H9 (cell line): ENCODE results near the gene FOXD1. TPM values are rescaled to one million over a fixed set of nuclear protein-coding genes. Genes with fewer than 3 reads are reported as not detected.

Source experiments
- DNase-seq: peaks from one replicate; pipeline ENCODE4 v3.0.0-alpha.2; 2017
- H2AFZ ChIP-seq: one replicate; pipeline ENCODE4 v1.6.1; 2013; ENCODE audit warnings: mild to moderate bottlenecking, low read length, control low read depth, moderate library complexity
- H2AK5ac ChIP-seq: 2 replicates; pipeline ENCODE4 v1.6.1; 2013; ENCODE audit warnings: low read length, control low read depth, mixed read lengths; ENCODE audit not compliant: insufficient read length
- H2BK120ac ChIP-seq: one replicate; pipeline ENCODE4 v1.6.1; 2013; ENCODE audit warnings: low read depth, mild to moderate bottlenecking, low read length, control low read depth, inconsistent platforms; ENCODE audit not compliant: poor library complexity, severe bottlenecking
- H2BK12ac ChIP-seq: 2 replicates; pipeline ENCODE4 v1.6.1; 2013; ENCODE audit warnings: low read length, control low read depth, mixed read lengths, low read depth; ENCODE audit not compliant: insufficient read length
- H2BK15ac ChIP-seq: 2 replicates; pipeline ENCODE4 v1.6.1; 2013; ENCODE audit warnings: low read depth, low read length, control low read depth
- H2BK20ac ChIP-seq: one replicate; pipeline ENCODE4 v1.6.1; 2013; ENCODE audit warnings: low read depth, mild to moderate bottlenecking, low read length, control low read depth, inconsistent platforms; ENCODE audit not compliant: poor library complexity, severe bottlenecking
- H2BK5ac ChIP-seq: 2 replicates; pipeline ENCODE4 v1.6.1; 2013; ENCODE audit warnings: low read length, control low read depth, mixed read lengths; ENCODE audit not compliant: insufficient read length
- H3K14ac ChIP-seq: 2 replicates; pipeline ENCODE4 v1.6.1; 2013; ENCODE audit warnings: low read length, control low read depth; ENCODE audit not compliant: insufficient read depth
- H3K18ac ChIP-seq: 2 replicates; pipeline ENCODE4 v1.6.1; 2013; ENCODE audit warnings: low read depth, mild to moderate bottlenecking, mixed read lengths, low read length, control low read depth; ENCODE audit not compliant: insufficient read length
- H3K23ac ChIP-seq: 2 replicates; pipeline ENCODE4 v1.6.1; 2013; ENCODE audit warnings: low read length, control low read depth, mixed read lengths, low read depth; ENCODE audit not compliant: insufficient read length
- H3K23me2 ChIP-seq: 2 replicates; pipeline ENCODE4 v1.6.1; 2013; ENCODE audit warnings: low read depth, mild to moderate bottlenecking, mixed read lengths, low read length, control low read depth; ENCODE audit not compliant: insufficient read length, poor library complexity, severe bottlenecking
- H3K27ac ChIP-seq: 2 replicates; pipeline ENCODE4 v1.5.1; 2013; ENCODE audit warnings: low read length, control low read depth, mixed read lengths, low read depth; ENCODE audit not compliant: insufficient read length
- H3K27me3 ChIP-seq: 2 replicates; pipeline ENCODE4 v1.6.1; 2013; ENCODE audit warnings: low read length, control low read depth, inconsistent platforms; ENCODE audit not compliant: insufficient read depth
- H3K4ac ChIP-seq: 2 replicates; pipeline ENCODE4 v1.6.1; 2013; ENCODE audit warnings: low read depth, mild to moderate bottlenecking, control low read depth, inconsistent platforms, low read length, moderate library complexity
- H3K4me1 ChIP-seq: 2 replicates; pipeline ENCODE4 v1.6.1; 2013; ENCODE audit warnings: low read length, control low read depth, inconsistent platforms; ENCODE audit not compliant: insufficient read depth
- H3K4me2 ChIP-seq: 2 replicates; pipeline ENCODE4 v1.6.1; 2013; ENCODE audit warnings: low read length, control low read depth, mixed read lengths; ENCODE audit not compliant: insufficient read length, insufficient read depth
- H3K56ac ChIP-seq: 2 replicates; pipeline ENCODE4 v1.6.1; 2013; ENCODE audit warnings: low read depth, mild to moderate bottlenecking, mixed read lengths, low read length, control low read depth; ENCODE audit not compliant: insufficient read length
- H3K79me1 ChIP-seq: 2 replicates; pipeline ENCODE4 v1.6.1; 2013; ENCODE audit warnings: low read depth, mild to moderate bottlenecking, moderate library complexity, low read length, control low read depth, inconsistent platforms; ENCODE audit not compliant: insufficient read depth, poor library complexity, severe bottlenecking
- H3K79me2 ChIP-seq: 2 replicates; pipeline ENCODE4 v1.6.1; 2013; ENCODE audit warnings: low read length, control low read depth, inconsistent platforms; ENCODE audit not compliant: insufficient read depth
- H3K9ac ChIP-seq: 2 replicates; pipeline ENCODE4 v1.6.1; 2013; ENCODE audit warnings: low read length, control low read depth, mixed read lengths; ENCODE audit not compliant: insufficient read length; ENCODE audit errors: extremely low read depth
- H3K9me3 ChIP-seq: one replicate; pipeline ENCODE4 v1.6.1; 2013; ENCODE audit warnings: low read depth, low read length, inconsistent platforms; ENCODE audit not compliant: control insufficient read depth
- H3T11ph ChIP-seq: one replicate; pipeline ENCODE4 v1.6.1; 2013; ENCODE audit warnings: mild to moderate bottlenecking, low read length, control low read depth, inconsistent platforms
- H4K20me1 ChIP-seq: one replicate; pipeline ENCODE4 v1.6.1; 2013; ENCODE audit not compliant: control insufficient read depth, insufficient read length, insufficient read depth
- H4K5ac ChIP-seq: 2 replicates; pipeline ENCODE4 v1.6.1; 2013; ENCODE audit warnings: low read depth, mild to moderate bottlenecking, mixed read lengths, low read length, control low read depth; ENCODE audit not compliant: insufficient read length
- H4K8ac ChIP-seq: replicated peaks from 2 replicates; pipeline ENCODE4 v1.6.1; 2013; ENCODE audit warnings: low read length, control low read depth, mixed read lengths, low read depth; ENCODE audit not compliant: insufficient read length
- H4K91ac ChIP-seq: 2 replicates; pipeline ENCODE4 v1.6.1; 2013; ENCODE audit warnings: low read depth, mild to moderate bottlenecking, moderate library complexity, mixed read lengths, low read length, control low read depth; ENCODE audit not compliant: insufficient read length
- H3K27ac Mint-ChIP-seq, 3 experiments: 2 replicates in 2 of 3; 3 replicates in 1 of 3; pipeline ENCODE4 v1.8.0; 2020 to 2021; ENCODE audit warnings: mixed read lengths in 3 of 3, mild to moderate bottlenecking in 1 of 3, moderate library complexity in 1 of 3
- H3K27me3 Mint-ChIP-seq: 2 replicates; pipeline ENCODE4 v1.8.0; 2021; ENCODE audit warnings: low read depth, mild to moderate bottlenecking, moderate library complexity, mixed read lengths
- H3K36me3 Mint-ChIP-seq, 3 experiments: 2 replicates in 2 of 3; 3 replicates in 1 of 3; pipeline ENCODE4 v1.8.0; 2020 to 2021; ENCODE audit warnings: low read depth in 3 of 3, mixed read lengths in 3 of 3; ENCODE audit not compliant: insufficient read depth in 1 of 3
- H3K4me1 Mint-ChIP-seq, 2 experiments: 2 replicates each; pipeline ENCODE4 v1.8.0; 2020; ENCODE audit warnings: mixed read lengths in 2 of 2
- H3K4me3 Mint-ChIP-seq, 2 experiments: 2 replicates in 1 of 2; 3 replicates in 1 of 2; pipeline ENCODE4 v1.8.0; 2020 to 2021; ENCODE audit warnings: mild to moderate bottlenecking in 2 of 2, mixed read lengths in 2 of 2, moderate library complexity in 1 of 2
- H3K9me3 Mint-ChIP-seq, 2 experiments: 2 replicates in 1 of 2; 3 replicates in 1 of 2; pipeline ENCODE4 v1.8.0; 2020; ENCODE audit warnings: mild to moderate bottlenecking in 2 of 2, mixed read lengths in 2 of 2, moderate library complexity in 1 of 2
- WGBS: extraction: QIAGEN DNeasy Blood & Tissue Kit; methylation state at CpG from one replicate; pipeline ENCODE4 v1.1.7; 2013; ENCODE audit warnings: missing lambda C conversion rate, low lambda C conversion rate, mixed read lengths; ENCODE audit not compliant: insufficient read length; ENCODE audit errors: extremely low coverage; 5-methylcytosine and 5-hydroxymethylcytosine counted together
- total RNA-seq: library from RNA; stranded (reverse); gene quantifications from 2 replicates; pipeline ENCODE4 v1.2.1, GENCODE V29; 2021
- TF ChIP-seq, protein P1 (sequence below): fragments of 200-600 bp; sonication (generic); conservative IDR thresholded peaks from 3 replicates; pipeline ENCODE4 v1.8.0; 2021; ENCODE audit warnings: antibody characterized with exemption, mild to moderate bottlenecking

FOXD1 gene
- total RNA-seq, 1 experiment from 2014 or later = 0.20 TPM

DNA sequence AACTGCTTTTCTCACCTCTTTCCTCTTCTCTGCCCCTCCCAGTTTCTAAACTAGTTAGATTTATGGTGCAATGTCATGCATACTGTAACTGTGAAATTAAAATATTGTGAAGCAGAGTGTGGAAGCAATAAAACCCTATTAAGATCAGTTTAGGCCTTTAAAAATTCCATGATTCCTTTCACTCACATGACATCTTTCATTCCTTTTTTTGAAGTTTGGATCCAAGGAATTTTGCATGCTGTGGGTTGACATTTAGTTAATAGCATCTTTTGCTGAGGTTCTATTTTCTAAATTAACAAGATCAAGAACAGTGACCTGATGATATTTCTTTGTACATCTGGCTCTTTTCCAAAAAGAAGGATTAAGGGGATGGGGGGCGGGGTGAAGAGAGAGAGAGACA lies 13.7 kb downstream of the FOXD1 start:
- no peak overlapping the region for H3T11ph ChIP-seq
- H3K23me2 ChIP-seq = peaks cover 8% of the 10 kb centered on the region
- no CpG with 5 or more reads among the region's 1 CpG for WGBS
- no peak overlapping the region for H3K27ac ChIP-seq
- Mint-ChIP-seq H3K27ac (no peak overlapping the region), H3K27me3 (peaks cover 96% of the 10 kb centered on the region), H3K4me3 (no peak overlapping the region), H3K9me3 (peaks cover 5 to 13% of the 10 kb centered on the region in 2 experiments; a peak in 3 of 5 replicates), H3K36me3 (no peaks in the 10 kb centered on the region), H3K4me1 (peaks cover 18 to 23% of the 10 kb centered on the region in 2 experiments)
- peaks cover 52% of the 10 kb centered on the region for H3K27me3 ChIP-seq
- H3K56ac ChIP-seq = no peak overlapping the region
- H2AFZ ChIP-seq = no peak overlapping the region
- H3K4ac ChIP-seq = no peak overlapping the region
- H2BK15ac ChIP-seq = no peak overlapping the region
- no peak for DNase-seq
- no peak overlapping the region for H3K14ac ChIP-seq
- H3K9me3 ChIP-seq = no peaks in the 10 kb centered on the region
- H2BK20ac ChIP-seq = no peak overlapping the region
- H4K20me1 ChIP-seq = no peaks in the 10 kb centered on the region
- no peak overlapping the region for H3K18ac ChIP-seq
- no peaks in the 10 kb centered on the region for H3K79me1 ChIP-seq
- H2BK120ac ChIP-seq = no peak overlapping the region
- H4K5ac ChIP-seq = no peak overlapping the region
- no peak overlapping the region for H4K91ac ChIP-seq
- TF ChIP-seq, protein P1, sequence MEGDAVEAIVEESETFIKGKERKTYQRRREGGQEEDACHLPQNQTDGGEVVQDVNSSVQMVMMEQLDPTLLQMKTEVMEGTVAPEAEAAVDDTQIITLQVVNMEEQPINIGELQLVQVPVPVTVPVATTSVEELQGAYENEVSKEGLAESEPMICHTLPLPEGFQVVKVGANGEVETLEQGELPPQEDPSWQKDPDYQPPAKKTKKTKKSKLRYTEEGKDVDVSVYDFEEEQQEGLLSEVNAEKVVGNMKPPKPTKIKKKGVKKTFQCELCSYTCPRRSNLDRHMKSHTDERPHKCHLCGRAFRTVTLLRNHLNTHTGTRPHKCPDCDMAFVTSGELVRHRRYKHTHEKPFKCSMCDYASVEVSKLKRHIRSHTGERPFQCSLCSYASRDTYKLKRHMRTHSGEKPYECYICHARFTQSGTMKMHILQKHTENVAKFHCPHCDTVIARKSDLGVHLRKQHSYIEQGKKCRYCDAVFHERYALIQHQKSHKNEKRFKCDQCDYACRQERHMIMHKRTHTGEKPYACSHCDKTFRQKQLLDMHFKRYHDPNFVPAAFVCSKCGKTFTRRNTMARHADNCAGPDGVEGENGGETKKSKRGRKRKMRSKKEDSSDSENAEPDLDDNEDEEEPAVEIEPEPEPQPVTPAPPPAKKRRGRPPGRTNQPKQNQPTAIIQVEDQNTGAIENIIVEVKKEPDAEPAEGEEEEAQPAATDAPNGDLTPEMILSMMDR = no peak
- no peak overlapping the region for H3K23ac ChIP-seq
- H3K79me2 ChIP-seq = no peaks in the 10 kb centered on the region
- no peak overlapping the region for H4K8ac ChIP-seq
- no peak overlapping the region for H3K4me2 ChIP-seq
- no peak overlapping the region for H2AK5ac ChIP-seq
- H2BK5ac ChIP-seq = no peak overlapping the region
- H3K9ac ChIP-seq = no peak overlapping the region
- H2BK12ac ChIP-seq = no peak overlapping the region
- no peaks in the 10 kb centered on the region for H3K4me1 ChIP-seq
